Measurements from ENCODE around the gene NEDD4L.

Gene NEDD4L

GRCh38 chr18:58125183-58125582 lies 81.2 kb downstream of the NEDD4L start:
- no peak for DNase-seq

GRCh38 chr18:58125756-58126155 lies 81.7 kb downstream of the NEDD4L start:
- DNase-seq, result no peak

GRCh38 chr18:58128381-58129374 lies 84.7 kb downstream of the NEDD4L start:
- no peak for DNase-seq

GRCh38 chr18:58132595-58133261 lies 88.7 kb downstream of the NEDD4L start:
- no peak for DNase-seq

- DNase-seq, result no peak
These were observed 91.2 kb downstream of the NEDD4L start for GRCh38 chr18:58135183-58135641.

- peak; percentile 54 to 60 for DNase-seq
These were observed 91.8 kb downstream of the NEDD4L start for GRCh38 chr18:58135701-58136331.

GRCh38 chr18:58136879-58137278 lies 92.9 kb downstream of the NEDD4L start:
- no peak for DNase-seq

GRCh38 chr18:58139459-58140386 lies 95.7 kb downstream of the NEDD4L start:
- no peak for DNase-seq

GRCh38 chr18:58140387-58141325 lies 96.6 kb downstream of the NEDD4L start:
- DNase-seq, result no peak

GRCh38 chr18:58143386-58143785 lies 99.4 kb downstream of the NEDD4L start:
- no peak for DNase-seq

- DNase-seq, result no peak
These were observed 100.1 kb downstream of the NEDD4L start for GRCh38 chr18:58144106-58144505.

GRCh38 chr18:58144671-58145285 lies 100.8 kb downstream of the NEDD4L start:
- DNase-seq, result no peak

- DNase-seq, result no peak
These were observed 102.1 kb downstream of the NEDD4L start for GRCh38 chr18:58146099-58146498.

- no peak for DNase-seq
These were observed 105.0 kb downstream of the NEDD4L start for GRCh38 chr18:58148954-58149471.

- no peak for DNase-seq
These were observed 106.7 kb downstream of the NEDD4L start for GRCh38 chr18:58150772-58151171.

GRCh38 chr18:58152216-58152615 lies 108.2 kb downstream of the NEDD4L start:
- DNase-seq, result no peak

GRCh38 chr18:58152891-58153290 lies 108.9 kb downstream of the NEDD4L start:
- no peak for DNase-seq

GRCh38 chr18:58156516-58156915 lies 112.5 kb downstream of the NEDD4L start:
- no peak for DNase-seq

- DNase-seq, result no peak
These were observed 113.2 kb downstream of the NEDD4L start for GRCh38 chr18:58157237-58157636.

GRCh38 chr18:58158008-58158407 lies 114.0 kb downstream of the NEDD4L start:
- no peak for DNase-seq

Measured in activated CD4-positive, alpha-beta T cell treated with anti-CD3 and anti-CD28 coated beads, Interleukin-2, amount 50 U/mL, for 48 hours (primary cell).